Breast epithelium (tissue), 3 donors: Measurements from ENCODE around the gene DGKQ.

Experiments used
- CTCF ChIP-seq, 3 donors: fragments of 450-650 bp; IDR thresholded peaks; one replicate each; pipeline ENCODE4 v1.5.1; 2016 to 2017; ENCODE audit warnings: antibody characterized with exemption in 3 of 3, mild to moderate bottlenecking in 3 of 3, moderate library complexity in 3 of 3
- POLR2A ChIP-seq: fragments of 450-650 bp; IDR thresholded peaks from one replicate; pipeline ENCODE4 v1.6.1; 2016; ENCODE audit warnings: antibody characterized with exemption, mild to moderate bottlenecking, moderate library complexity

GRCh38 chr4:917466-917865, 55.9 kb downstream of the DGKQ start:
- TF ChIP-seq CTCF (IDR thresholded peaks at IDR 0.05) (no peak), POLR2A (no peak)
